Measurements from ENCODE around the gene IGFLR1.

The IGFLR1 gene

DNA sequence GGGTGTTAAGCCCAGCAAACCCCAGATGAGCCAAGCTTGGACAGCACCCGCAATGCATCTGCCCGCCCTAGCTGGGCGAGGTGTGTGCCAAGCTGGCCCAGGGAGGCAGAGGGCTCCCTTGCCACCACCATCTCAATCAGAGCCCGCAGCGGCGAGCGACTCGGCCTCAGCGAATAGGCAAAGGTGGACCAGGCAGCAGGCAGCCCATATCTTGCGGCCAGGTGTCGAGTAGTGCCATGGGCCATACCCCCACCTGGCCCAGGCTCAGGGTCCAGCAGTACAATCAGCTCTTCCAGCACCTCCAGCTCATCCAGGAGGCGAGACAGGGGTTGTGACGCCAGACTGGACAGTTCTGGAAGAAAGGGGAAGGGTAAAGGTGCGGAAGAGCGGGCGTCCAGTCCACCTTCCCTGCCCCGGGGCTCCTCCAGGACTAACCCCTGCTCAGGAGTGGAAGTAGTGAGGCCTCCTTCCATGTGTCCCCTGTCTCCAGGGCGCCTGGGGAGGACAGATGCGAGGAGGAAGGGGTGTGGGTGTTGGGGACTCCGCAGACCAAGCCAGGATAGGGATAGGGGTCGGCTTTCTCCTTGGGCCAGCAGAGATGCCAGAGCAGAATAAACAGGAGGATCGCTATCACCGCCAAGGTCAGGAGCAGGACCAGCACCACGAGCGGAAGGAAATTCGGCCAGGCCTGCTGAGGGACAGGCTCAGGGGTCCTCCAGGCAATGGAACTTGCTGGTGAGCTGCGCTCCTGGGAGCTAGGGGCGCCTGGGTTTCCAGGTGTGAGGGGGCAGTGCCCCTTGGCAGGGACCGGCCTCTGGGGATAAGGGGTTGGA lies 2.8 kb downstream of the IGFLR1 start:
- DNase-seq (ENCODE audit: low read depth in 2 of 2): no peak

DNA sequence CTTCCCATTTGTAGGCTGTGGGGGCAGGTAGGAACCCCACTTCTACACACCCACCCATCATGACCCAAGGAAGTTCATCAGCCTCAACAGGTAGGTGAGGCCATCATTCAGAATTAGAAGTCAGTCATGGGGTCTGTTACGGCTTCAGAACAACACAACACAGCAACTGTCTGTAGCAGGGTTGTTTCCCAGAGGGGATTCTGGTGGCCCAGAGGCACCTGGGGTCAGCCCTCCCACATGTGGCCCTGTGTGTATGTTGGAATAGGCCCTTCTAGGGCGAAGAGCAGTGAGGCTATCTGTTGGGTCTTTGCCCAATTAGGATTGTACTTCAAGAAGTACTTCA lies 3.4 kb downstream of the IGFLR1 start:
- no peak for DNase-seq (ENCODE audit: low read depth in 2 of 2)

GRCh38 chr19:35738021-35738886 lies 4.0 kb downstream of the IGFLR1 start:
- no peak for DNase-seq (ENCODE audit: low read depth in 2 of 2)

GRCh38 chr19:35736913-35737886 lies 5.1 kb downstream of the IGFLR1 start:
- no peak for DNase-seq (ENCODE audit: low read depth in 2 of 2)

GRCh38 chr19:35734889-35735288 lies 7.4 kb downstream of the IGFLR1 start:
- DNase-seq (ENCODE audit: low read depth in 2 of 2): no peak

GRCh38 chr19:35734273-35734672 lies 8.0 kb downstream of the IGFLR1 start:
- DNase-seq (ENCODE audit: low read depth in 2 of 2): no peak

DNA sequence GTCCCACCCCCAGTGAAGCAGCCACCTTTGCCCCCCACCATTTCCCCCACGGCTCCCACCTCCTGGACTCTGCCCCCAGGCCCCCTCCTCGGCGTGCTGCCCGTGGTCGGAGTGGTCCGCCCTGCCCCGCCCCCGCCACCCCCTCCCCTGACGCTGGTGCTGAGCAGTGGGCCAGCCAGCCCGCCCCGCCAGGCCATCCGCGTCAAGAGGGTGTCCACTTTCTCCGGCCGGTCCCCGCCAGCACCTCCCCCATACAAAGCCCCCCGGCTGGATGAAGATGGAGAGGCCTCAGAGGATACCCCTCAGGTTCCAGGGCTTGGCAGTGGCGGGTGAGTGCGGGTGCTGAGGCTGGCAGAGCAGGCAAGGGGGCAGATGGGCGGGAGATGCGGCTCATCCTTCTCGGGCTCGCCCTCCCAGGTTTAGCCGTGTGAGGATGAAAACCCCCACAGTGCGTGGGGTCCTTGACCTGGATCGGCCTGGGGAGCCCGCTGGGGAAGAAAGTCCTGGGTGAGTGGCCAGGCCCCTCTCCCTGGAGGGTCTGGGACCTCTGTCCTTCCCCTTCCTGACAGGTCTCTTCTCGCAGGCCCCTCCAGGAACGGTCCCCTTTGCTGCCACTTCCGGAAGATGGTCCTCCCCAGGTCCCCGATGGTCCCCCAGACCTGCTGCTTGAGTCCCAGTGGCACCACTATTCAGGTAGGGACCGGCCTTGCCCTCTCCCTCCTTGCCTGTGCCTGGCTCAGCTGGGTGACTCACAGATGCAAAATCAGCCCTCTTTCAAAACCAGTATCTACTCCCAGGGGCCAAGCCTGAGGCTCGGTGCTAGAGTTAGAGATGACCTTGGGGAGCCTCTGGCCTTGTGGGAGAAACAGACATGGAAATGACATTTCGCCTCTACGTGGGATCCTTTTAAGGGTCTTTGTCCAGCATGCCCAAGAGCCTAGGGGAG lies 8.8 kb downstream of the IGFLR1 start:
- DNase-seq (ENCODE audit: low read depth in 2 of 2): no peak

DNA sequence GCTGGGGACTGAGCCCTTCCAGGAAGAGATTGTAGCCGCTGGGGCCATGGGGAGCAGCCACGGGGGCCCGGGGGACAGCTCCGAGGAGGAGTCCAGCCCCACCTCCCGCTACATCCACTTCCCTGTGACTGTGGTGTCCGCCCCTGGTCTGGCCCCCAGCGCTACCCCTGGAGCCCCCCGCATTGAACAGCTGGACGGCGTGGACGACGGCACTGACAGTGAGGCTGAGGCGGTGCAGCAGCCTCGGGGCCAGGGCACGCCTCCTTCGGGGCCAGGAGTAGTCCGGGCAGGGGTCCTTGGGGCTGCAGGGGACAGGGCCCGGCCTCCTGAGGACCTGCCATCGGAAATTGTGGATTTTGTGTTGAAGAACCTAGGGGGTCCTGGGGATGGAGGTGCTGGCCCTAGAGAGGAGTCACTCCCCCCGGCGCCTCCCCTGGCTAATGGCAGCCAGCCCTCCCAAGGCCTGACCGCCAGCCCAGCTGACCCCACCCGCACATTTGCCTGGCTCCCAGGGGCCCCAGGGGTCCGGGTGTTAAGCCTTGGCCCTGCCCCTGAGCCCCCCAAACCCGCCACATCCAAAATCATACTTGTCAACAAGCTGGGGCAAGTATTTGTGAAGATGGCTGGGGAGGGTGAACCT lies 9.6 kb downstream of the IGFLR1 start:
- DNase-seq (ENCODE audit: low read depth in 2 of 2): no peak

- no peak for DNase-seq (ENCODE audit: low read depth in 2 of 2)
Observed at GRCh38 chr19:35731779-35732405, 10.4 kb downstream of the IGFLR1 start.

DNA sequence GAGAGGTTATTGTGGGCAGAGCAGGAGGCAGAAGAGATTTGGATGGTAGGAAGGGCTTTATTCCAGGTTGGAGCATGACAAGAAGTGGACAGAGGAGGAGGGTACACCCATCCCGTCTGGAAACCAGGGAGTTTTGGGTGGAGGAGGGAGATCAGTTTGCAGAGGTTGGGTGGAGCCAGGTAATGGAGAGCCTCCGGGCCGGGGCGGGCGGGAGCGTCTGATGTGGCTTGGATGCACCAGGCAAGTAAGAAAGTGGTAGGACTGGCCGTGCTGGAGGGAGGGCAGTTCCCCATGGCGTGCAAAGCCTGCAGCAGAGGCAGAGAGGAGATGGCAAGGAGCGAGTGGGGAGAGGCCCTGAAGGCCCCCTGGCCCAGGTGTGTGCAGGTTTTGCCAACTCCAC lies 10.9 kb downstream of the IGFLR1 start:
- no peak for DNase-seq (ENCODE audit: low read depth in 2 of 2)

GRCh38 chr19:35730326-35730725 lies 11.9 kb downstream of the IGFLR1 start:
- no peak for DNase-seq (ENCODE audit: low read depth in 2 of 2)

- DNase-seq (ENCODE audit: low read depth in 2 of 2): no peak
Observed at GRCh38 chr19:35729763-35730162, 12.5 kb downstream of the IGFLR1 start.

- no peak for DNase-seq (ENCODE audit: low read depth in 2 of 2)
Observed at GRCh38 chr19:35729021-35729420, 13.2 kb downstream of the IGFLR1 start.

GRCh38 chr19:35727956-35728706 lies 14.1 kb downstream of the IGFLR1 start:
- no peak for DNase-seq (ENCODE audit: low read depth in 2 of 2)

- DNase-seq (ENCODE audit: low read depth in 2 of 2): no peak
Observed at GRCh38 chr19:35727053-35727955, 14.9 kb downstream of the IGFLR1 start.

GRCh38 chr19:35725216-35725861 lies 16.9 kb downstream of the IGFLR1 start:
- DNase-seq (ENCODE audit: low read depth in 2 of 2): no peak

GRCh38 chr19:35724560-35724959 lies 17.7 kb downstream of the IGFLR1 start:
- DNase-seq (ENCODE audit: low read depth in 2 of 2): no peak

Data from stimulated activated CD4-positive, alpha-beta T cell treated with anti-CD3 and anti-CD28 coated beads, Interleukin-1b, Interleukin-23, amount 100 ng/mL, for 1 hour (primary cell).